Kidney epithelial cell (primary cell): Measurements from ENCODE around the gene ABCA7. TPM values are rescaled to one million over a fixed set of nuclear protein-coding genes. Genes with fewer than 3 reads are reported as not detected.

Experiments used
- DNase-seq: peaks from one replicate; pipeline ENCODE4 v3.0.0-alpha.2; 2010; ENCODE audit warnings: low read depth
- H3K27me3 ChIP-seq: 2 replicates; pipeline ENCODE4 v1.6.0; 2011; ENCODE audit warnings: low read length; ENCODE audit not compliant: control insufficient read depth, insufficient read depth
- H3K36me3 ChIP-seq: 2 replicates; pipeline ENCODE4 v1.5.1; 2011; ENCODE audit warnings: low read length; ENCODE audit not compliant: control insufficient read depth, insufficient read depth
- H3K4me3 ChIP-seq: 2 replicates; pipeline ENCODE4 v1.5.1; 2011; ENCODE audit warnings: low read depth, mild to moderate bottlenecking, control low read depth, low read length
- total RNA-seq: library from RNA; depleted of rRNA; stranded (reverse); fragments of >200 nt; gene quantifications from 2 replicates; pipeline ENCODE4 v1.2.3, GENCODE V29; 2015
- TF ChIP-seq, protein P1 (sequence below): IDR thresholded peaks from 2 replicates; pipeline ENCODE4 v1.5.1; 2011; ENCODE audit warnings: mild to moderate bottlenecking, moderate library complexity, low read length, control low read depth, inconsistent platforms; ENCODE audit not compliant: insufficient read depth, poor library complexity, severe bottlenecking

ABCA7 gene
- total RNA-seq, 1 donor from 2014 or later, result 16.4 TPM

DNA sequence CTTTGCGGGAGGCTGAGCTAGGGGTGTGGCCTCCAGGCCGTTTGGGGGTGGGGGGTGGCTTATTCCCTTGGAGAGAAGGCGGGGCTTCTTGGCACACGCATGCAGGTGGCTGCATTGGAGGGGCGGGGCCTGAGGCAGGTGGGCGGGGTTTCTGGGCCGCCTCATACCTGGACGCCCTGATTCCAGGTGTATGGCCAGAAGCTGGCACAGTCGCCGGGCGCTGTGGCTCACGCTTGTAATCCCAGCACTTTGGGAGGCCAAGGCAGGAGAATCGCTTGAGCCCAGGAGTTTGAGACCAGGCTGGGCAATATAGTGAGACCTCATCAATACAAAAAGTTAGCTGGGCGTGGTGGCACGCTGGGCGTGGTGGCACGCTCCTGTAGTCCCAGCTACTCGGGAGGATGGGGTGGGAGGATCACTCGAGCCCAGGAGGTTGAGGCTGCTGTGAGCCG, 7.8 kb downstream of the ABCA7 start:
- TF ChIP-seq, protein P1, sequence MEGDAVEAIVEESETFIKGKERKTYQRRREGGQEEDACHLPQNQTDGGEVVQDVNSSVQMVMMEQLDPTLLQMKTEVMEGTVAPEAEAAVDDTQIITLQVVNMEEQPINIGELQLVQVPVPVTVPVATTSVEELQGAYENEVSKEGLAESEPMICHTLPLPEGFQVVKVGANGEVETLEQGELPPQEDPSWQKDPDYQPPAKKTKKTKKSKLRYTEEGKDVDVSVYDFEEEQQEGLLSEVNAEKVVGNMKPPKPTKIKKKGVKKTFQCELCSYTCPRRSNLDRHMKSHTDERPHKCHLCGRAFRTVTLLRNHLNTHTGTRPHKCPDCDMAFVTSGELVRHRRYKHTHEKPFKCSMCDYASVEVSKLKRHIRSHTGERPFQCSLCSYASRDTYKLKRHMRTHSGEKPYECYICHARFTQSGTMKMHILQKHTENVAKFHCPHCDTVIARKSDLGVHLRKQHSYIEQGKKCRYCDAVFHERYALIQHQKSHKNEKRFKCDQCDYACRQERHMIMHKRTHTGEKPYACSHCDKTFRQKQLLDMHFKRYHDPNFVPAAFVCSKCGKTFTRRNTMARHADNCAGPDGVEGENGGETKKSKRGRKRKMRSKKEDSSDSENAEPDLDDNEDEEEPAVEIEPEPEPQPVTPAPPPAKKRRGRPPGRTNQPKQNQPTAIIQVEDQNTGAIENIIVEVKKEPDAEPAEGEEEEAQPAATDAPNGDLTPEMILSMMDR, result no peak
- H3K27me3 ChIP-seq, result no peaks in the 10 kb centered on the region
- no peak overlapping the region for H3K4me3 ChIP-seq
- DNase-seq, result no peak
- H3K36me3 ChIP-seq, result no peaks in the 10 kb centered on the region

DNA sequence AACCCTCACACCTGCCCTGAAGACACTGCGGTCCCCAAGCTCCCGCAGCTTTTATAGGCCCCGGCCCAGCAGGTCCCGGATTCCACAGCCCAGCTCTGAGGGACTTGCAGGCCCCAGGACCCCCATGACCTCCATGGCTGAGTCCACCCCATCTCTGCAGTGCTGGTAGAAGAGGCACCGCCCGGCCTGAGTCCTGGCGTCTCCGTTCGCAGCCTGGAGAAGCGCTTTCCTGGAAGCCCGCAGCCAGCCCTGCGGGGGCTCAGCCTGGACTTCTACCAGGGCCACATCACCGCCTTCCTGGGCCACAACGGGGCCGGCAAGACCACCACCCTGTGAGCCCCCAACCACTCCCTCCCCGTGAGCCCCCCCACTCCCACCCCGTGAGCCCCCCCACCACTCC, 9.2 kb downstream of the ABCA7 start:
- TF ChIP-seq, protein P1, result no peak
- DNase-seq, result no peak
- H3K27me3 ChIP-seq, result no peaks in the 10 kb centered on the region
- H3K36me3 ChIP-seq, result no peaks in the 10 kb centered on the region
- no peak overlapping the region for H3K4me3 ChIP-seq

DNA sequence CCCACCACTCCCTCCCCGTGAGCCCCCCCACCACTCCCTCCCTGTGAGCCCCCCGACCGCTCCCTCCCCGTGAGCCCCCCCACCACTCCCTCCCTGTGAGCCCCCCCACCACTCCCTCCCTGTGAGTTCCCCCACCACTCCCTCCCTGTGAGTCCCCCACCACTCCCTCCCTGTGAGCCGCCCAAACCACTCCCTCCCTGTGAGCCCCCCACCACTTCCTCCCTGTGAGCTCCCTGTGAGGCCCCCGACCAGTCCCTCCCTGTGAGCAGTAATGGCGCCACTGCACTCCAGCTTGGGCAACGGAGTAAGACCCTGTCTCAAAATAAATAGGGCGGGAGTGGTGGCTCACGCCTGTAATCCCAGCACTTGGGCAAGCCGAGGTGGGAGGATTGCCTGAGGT, 9.9 kb downstream of the ABCA7 start:
- TF ChIP-seq, protein P1, result no peak
- no peaks in the 10 kb centered on the region for H3K27me3 ChIP-seq
- H3K36me3 ChIP-seq, result peaks cover under 1% of the 10 kb centered on the region
- H3K4me3 ChIP-seq, result no peak overlapping the region
- no peak for DNase-seq

DNA sequence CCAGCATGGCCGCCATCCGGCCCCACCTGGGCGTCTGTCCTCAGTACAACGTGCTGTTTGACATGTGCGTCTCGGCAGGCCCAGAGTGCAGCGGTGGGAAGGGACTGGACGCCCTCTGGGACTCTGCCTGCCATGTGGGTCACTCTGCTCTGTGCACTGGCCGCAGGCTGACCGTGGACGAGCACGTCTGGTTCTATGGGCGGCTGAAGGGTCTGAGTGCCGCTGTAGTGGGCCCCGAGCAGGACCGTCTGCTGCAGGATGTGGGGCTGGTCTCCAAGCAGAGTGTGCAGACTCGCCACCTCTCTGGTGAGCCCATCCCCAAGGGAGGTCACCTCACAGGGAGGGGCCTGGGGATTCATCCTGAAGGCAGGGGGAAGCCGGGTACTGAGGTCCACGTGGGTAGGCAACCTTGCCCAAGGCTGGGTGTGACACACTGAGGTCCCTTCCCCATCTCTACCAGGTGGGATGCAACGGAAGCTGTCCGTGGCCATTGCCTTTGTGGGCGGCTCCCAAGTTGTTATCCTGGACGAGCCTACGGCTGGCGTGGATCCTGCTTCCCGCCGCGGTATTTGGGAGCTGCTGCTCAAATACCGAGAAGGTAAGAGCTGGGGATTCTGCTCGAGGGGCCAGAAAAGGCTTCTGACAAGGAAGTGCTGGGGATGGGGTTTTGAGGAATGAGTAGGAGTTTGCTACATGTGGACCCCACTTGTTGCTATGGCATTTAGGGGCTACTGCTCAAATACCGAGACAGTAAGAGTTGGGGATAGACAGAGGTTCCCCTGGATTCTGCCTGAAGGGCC, 11.3 kb downstream of the ABCA7 start:
- no peak for DNase-seq
- no peak overlapping the region for H3K4me3 ChIP-seq
- no peaks in the 10 kb centered on the region for H3K27me3 ChIP-seq
- peaks cover 1% of the 10 kb centered on the region for H3K36me3 ChIP-seq
- TF ChIP-seq, protein P1, result no peak

DNA sequence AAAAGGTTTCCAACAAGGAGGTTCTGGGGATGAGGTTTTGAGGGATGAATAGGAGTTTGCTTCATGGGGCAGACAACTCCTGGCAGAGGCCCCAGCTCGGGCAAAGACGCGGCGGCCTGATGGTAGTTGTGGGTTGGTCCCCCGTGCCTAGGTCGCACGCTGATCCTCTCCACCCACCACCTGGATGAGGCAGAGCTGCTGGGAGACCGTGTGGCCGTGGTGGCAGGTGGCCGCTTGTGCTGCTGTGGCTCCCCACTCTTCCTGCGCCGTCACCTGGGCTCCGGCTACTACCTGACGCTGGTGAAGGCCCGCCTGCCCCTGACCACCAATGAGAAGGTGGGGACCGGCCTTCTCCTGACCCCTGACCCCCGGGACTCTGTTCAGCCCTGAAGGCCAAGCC, 11.9 kb downstream of the ABCA7 start:
- no peak overlapping the region for H3K4me3 ChIP-seq
- TF ChIP-seq, protein P1, result no peak
- H3K27me3 ChIP-seq, result no peaks in the 10 kb centered on the region
- DNase-seq, result no peak
- peaks cover 1% of the 10 kb centered on the region for H3K36me3 ChIP-seq
